ENCODE data around the gene ZNF512.
A peak's percentile ranks its signal among the peaks of the same experiment; 100 is the strongest.

Gene ZNF512

DNA sequence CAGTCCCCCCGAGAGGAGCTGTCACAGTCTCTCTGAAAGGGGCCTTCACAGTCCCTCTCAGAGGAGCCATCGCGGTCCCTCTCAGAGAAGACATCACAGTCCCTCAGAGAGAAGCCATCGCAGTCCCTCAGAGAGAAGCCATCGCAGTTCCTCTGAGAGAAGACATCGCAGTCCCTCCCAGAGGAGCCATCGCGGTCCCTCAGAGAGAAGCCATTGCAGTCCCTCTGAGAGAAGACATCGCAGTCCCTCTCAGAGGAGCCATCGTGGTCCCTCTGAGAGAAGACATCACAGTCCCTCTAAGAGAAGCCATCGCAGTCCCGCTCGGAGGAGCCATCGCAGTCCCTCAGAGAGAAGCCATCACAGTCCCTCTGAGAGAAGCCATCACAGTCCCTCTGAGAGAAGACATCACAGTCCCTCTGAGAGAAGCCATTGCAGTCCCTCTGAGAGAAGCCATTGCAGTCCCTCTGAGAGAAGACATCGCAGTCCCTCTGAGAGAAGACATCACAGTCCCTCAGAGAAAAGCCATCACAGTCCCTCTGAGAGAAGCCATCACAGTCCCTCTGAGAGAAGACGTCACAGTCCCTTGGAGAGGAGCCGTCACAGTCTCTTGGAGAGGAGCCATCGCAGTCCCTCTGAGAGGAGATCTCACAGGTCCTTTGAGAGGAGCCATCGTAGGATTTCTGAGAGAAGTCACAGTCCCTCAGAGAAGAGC is 1.3 kb upstream of the ZNF512 start:
- H2BK12ac ChIP-seq (ENCODE audit: low read length): no peak overlapping the region
- H4K8ac ChIP-seq (ENCODE audit: low read depth, low read length): no peak overlapping the region
- no peak overlapping the region for H3K23ac ChIP-seq (ENCODE audit: low read depth, low read length, poor library complexity)
- H2BK5ac ChIP-seq (ENCODE audit: low read length): no peak overlapping the region
- no peak overlapping the region for H3K4me2 ChIP-seq (ENCODE audit: insufficient read depth, low read length, poor library complexity, severe bottlenecking)
- no peak overlapping the region for H3K4ac ChIP-seq (ENCODE audit: low read length)
- peaks cover 2 to 4% of the 10 kb centered on the region in 2 donors for H3K4me1 ChIP-seq (ENCODE audit: control insufficient read depth in 2 of 2, insufficient read depth in 1 of 2, low read depth in 1 of 2, low read length in 2 of 2)
- H2AK5ac ChIP-seq (ENCODE audit: low read depth, low read length): no peak overlapping the region
- H2AFZ ChIP-seq (ENCODE audit: low read length): peak overlapping the region; percentile 96
- H3K27ac ChIP-seq (replicated peaks; ENCODE audit: low read length): no peak overlapping the region
- H3K4me3 ChIP-seq (ENCODE audit: low read length in 2 of 2): no peak overlapping the region
- H2BK120ac ChIP-seq (ENCODE audit: low read depth, low read length): no peak overlapping the region
- no peak overlapping the region for H4K91ac ChIP-seq (ENCODE audit: low read depth, low read length, poor library complexity)
- no peaks in the 10 kb centered on the region for H3K36me3 ChIP-seq (replicated peaks in 1 of 2; ENCODE audit: control insufficient read depth in 2 of 2, insufficient read depth in 2 of 2, low read length in 2 of 2)
- no peaks in the 10 kb centered on the region for H3K27me3 ChIP-seq (ENCODE audit: control insufficient read depth in 3 of 3, insufficient read depth in 3 of 3, low read depth in 1 of 3, low read length in 3 of 3)
- peak overlapping the region; percentile 55 for H2BK15ac ChIP-seq (ENCODE audit: low read length)
- no peak overlapping the region for H3K9ac ChIP-seq (ENCODE audit: low read depth, low read length, poor library complexity)
- peaks cover under 1 to 43% of the 10 kb centered on the region in 2 donors for H3K9me3 ChIP-seq (replicated peaks in 1 of 2; ENCODE audit: control insufficient read depth in 2 of 2, insufficient read depth in 1 of 2, low read depth in 1 of 2, low read length in 2 of 2)
- H3K79me1 ChIP-seq (ENCODE audit: low read depth, low read length): peaks cover 5% of the 10 kb centered on the region
- H3K14ac ChIP-seq (ENCODE audit: low read length): no peak overlapping the region
- no peak overlapping the region for H3K18ac ChIP-seq (ENCODE audit: low read length)
- no peak for DNase-seq (ENCODE audit: low spot score)
- WGBS, 2 donors (ENCODE audit: extremely low coverage in 2 of 2, insufficient read length in 2 of 2, insufficient replicate concordance in 1 of 2): no CpG with 5 or more reads among the region's 19 CpGs

DNA sequence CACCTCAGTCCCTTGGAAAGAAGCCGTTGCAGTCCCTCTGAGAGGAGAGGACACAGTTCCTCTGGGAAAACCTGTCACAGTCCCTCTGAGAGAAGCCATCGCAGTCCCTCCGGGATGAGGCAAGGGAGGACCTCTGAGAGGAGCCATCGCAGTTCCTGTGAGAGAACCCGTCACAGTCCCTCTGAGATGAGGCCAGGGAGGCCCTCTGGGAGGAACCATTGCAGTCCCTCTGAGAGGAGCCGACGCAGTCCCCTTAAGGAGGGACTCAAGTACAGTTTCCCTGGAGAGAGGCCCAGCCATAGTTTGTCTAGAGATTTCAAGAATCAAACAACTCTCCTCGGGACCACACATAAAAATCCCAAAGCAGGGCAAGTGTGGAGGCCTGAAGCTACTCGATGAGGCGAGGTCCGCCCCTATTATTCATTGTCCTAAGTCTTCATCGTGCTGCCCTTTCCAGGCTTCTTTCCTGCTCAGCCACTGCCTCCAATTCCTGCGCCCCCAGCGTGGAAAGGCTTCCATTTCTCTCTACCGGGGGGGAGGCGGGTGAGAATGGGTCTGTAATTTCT is 630 bp upstream of the ZNF512 start:
- H3K36me3 ChIP-seq (replicated peaks in 1 of 2; ENCODE audit: control insufficient read depth in 2 of 2, insufficient read depth in 2 of 2, low read length in 2 of 2): no peaks in the 10 kb centered on the region
- H3K27ac ChIP-seq (replicated peaks; ENCODE audit: low read length): peak overlapping the region; percentile 12
- H2AK5ac ChIP-seq (ENCODE audit: low read depth, low read length): peak overlapping the region; percentile 46
- H4K8ac ChIP-seq (ENCODE audit: low read depth, low read length): no peak overlapping the region
- H3K18ac ChIP-seq (ENCODE audit: low read length): peak overlapping the region; percentile 77
- no peak for DNase-seq (ENCODE audit: low spot score)
- H4K91ac ChIP-seq (ENCODE audit: low read depth, low read length, poor library complexity): no peak overlapping the region
- peak overlapping the region; percentile 5 for H3K23ac ChIP-seq (ENCODE audit: low read depth, low read length, poor library complexity)
- H2BK15ac ChIP-seq (ENCODE audit: low read length): no peak overlapping the region
- no peak overlapping the region for H2BK12ac ChIP-seq (ENCODE audit: low read length)
- no peak overlapping the region for H3K4ac ChIP-seq (ENCODE audit: low read length)
- H2BK120ac ChIP-seq (ENCODE audit: low read depth, low read length): no peak overlapping the region
- H3K4me3 ChIP-seq (ENCODE audit: low read length in 2 of 2): peak overlapping the region in 1 of 2 donors; percentile 97
- H2BK5ac ChIP-seq (ENCODE audit: low read length): no peak overlapping the region
- H3K14ac ChIP-seq (ENCODE audit: low read length): no peak overlapping the region
- no peak overlapping the region for H3K9ac ChIP-seq (ENCODE audit: low read depth, low read length, poor library complexity)
- peak overlapping the region; percentile 55 for H3K4me2 ChIP-seq (ENCODE audit: insufficient read depth, low read length, poor library complexity, severe bottlenecking)
- peaks cover 2 to 4% of the 10 kb centered on the region in 2 donors for H3K4me1 ChIP-seq (ENCODE audit: control insufficient read depth in 2 of 2, insufficient read depth in 1 of 2, low read depth in 1 of 2, low read length in 2 of 2)
- H3K9me3 ChIP-seq (replicated peaks in 1 of 2; ENCODE audit: control insufficient read depth in 2 of 2, insufficient read depth in 1 of 2, low read depth in 1 of 2, low read length in 2 of 2): peaks cover 0 to 38% of the 10 kb centered on the region in 2 donors
- H3K79me1 ChIP-seq (ENCODE audit: low read depth, low read length): peaks cover 5% of the 10 kb centered on the region
- H2AFZ ChIP-seq (ENCODE audit: low read length): peak overlapping the region; percentile 96
- H3K27me3 ChIP-seq (ENCODE audit: control insufficient read depth in 3 of 3, insufficient read depth in 3 of 3, low read depth in 1 of 3, low read length in 3 of 3): no peaks in the 10 kb centered on the region
- no CpG with 5 or more reads among the region's 16 CpGs for WGBS, 2 donors (ENCODE audit: extremely low coverage in 2 of 2, insufficient read length in 2 of 2, insufficient replicate concordance in 1 of 2)

DNA sequence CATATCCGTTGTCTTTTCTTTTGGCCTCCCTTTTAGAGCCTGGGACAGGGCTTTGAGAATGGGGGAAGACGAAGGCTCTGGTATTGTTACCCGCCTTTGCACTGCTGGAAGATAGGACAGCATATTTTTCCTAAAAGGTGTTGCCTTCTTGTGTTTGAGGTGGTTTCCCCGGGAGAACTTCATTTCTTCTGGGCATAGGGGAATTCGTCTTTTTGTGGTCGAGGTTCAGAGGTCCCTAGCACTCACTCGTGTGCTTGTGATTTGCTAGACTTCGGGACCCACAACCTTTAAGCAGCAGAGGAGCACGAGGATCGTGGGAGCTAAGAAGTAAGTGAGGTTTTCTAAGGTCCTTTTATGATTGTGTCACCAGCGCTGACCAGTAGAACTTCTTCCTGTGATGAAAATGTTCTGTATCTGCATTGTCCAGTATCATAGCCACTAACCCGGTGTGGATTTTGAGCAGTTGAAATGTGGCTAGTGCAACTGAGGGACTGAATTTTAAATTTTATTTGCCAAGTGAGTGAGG is 611 bp downstream of the ZNF512 start:
- peak overlapping the region; percentile 96 for H2AFZ ChIP-seq (ENCODE audit: low read length)
- H2BK12ac ChIP-seq (ENCODE audit: low read length): no peak overlapping the region
- H3K4me2 ChIP-seq (ENCODE audit: insufficient read depth, low read length, poor library complexity, severe bottlenecking): peak overlapping the region; percentile 59
- peaks cover 0 to 32% of the 10 kb centered on the region in 2 donors for H3K9me3 ChIP-seq (replicated peaks in 1 of 2; ENCODE audit: control insufficient read depth in 2 of 2, insufficient read depth in 1 of 2, low read depth in 1 of 2, low read length in 2 of 2)
- H2BK15ac ChIP-seq (ENCODE audit: low read length): no peak overlapping the region
- no peak overlapping the region for H3K23ac ChIP-seq (ENCODE audit: low read depth, low read length, poor library complexity)
- no peak overlapping the region for H3K4ac ChIP-seq (ENCODE audit: low read length)
- H3K14ac ChIP-seq (ENCODE audit: low read length): no peak overlapping the region
- peaks cover 5% of the 10 kb centered on the region for H3K79me1 ChIP-seq (ENCODE audit: low read depth, low read length)
- no peak overlapping the region for H4K91ac ChIP-seq (ENCODE audit: low read depth, low read length, poor library complexity)
- H3K27me3 ChIP-seq (ENCODE audit: control insufficient read depth in 3 of 3, insufficient read depth in 3 of 3, low read depth in 1 of 3, low read length in 3 of 3): no peaks in the 10 kb centered on the region
- peaks cover 2 to 4% of the 10 kb centered on the region in 2 donors for H3K4me1 ChIP-seq (ENCODE audit: control insufficient read depth in 2 of 2, insufficient read depth in 1 of 2, low read depth in 1 of 2, low read length in 2 of 2)
- peak overlapping the region; percentile 88 to 97 for H3K4me3 ChIP-seq (ENCODE audit: low read length in 2 of 2)
- WGBS, 2 donors (ENCODE audit: extremely low coverage in 2 of 2, insufficient read length in 2 of 2, insufficient replicate concordance in 1 of 2): no CpG with 5 or more reads among the region's 12 CpGs
- H2BK5ac ChIP-seq (ENCODE audit: low read length): no peak overlapping the region
- no peak overlapping the region for H2AK5ac ChIP-seq (ENCODE audit: low read depth, low read length)
- H3K27ac ChIP-seq (replicated peaks; ENCODE audit: low read length): no peak overlapping the region
- no peak overlapping the region for H2BK120ac ChIP-seq (ENCODE audit: low read depth, low read length)
- H3K18ac ChIP-seq (ENCODE audit: low read length): no peak overlapping the region
- H4K8ac ChIP-seq (ENCODE audit: low read depth, low read length): no peak overlapping the region
- DNase-seq (ENCODE audit: low spot score): no peak
- H3K9ac ChIP-seq (ENCODE audit: low read depth, low read length, poor library complexity): peak overlapping the region; percentile 71
- H3K36me3 ChIP-seq (replicated peaks in 1 of 2; ENCODE audit: control insufficient read depth in 2 of 2, insufficient read depth in 2 of 2, low read length in 2 of 2): no peaks in the 10 kb centered on the region

DNA sequence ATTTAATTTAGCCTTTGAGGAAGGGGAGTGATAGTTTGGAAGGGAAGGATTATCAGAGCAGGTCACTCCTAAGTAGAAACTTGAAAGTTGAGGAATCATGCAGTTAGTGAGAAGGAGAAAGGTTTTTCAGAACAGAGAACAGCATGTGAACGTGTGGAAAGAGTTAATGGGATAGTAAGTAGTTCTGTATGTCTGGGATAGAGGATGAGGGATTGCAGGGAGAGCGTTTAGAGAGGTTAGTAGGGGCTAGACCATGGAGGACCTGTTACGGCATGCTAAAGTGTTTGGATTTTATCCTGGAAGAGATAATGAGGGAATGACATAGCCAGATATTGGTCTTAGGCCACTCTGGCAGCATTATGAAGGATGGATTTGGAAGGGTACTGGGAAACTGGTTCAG is 1.8 kb downstream of the ZNF512 start:
- Histone ChIP-seq H3K4ac (ENCODE audit: low read length) (no peak overlapping the region), H3K4me2 (ENCODE audit: insufficient read depth, low read length, poor library complexity, severe bottlenecking) (no peak overlapping the region), H3K14ac (ENCODE audit: low read length) (no peak overlapping the region), H3K27me3 (ENCODE audit: control insufficient read depth in 3 of 3, insufficient read depth in 3 of 3, low read depth in 1 of 3, low read length in 3 of 3) (no peaks in the 10 kb centered on the region), H3K36me3 (replicated peaks in 1 of 2; ENCODE audit: control insufficient read depth in 2 of 2, insufficient read depth in 2 of 2, low read length in 2 of 2) (no peaks in the 10 kb centered on the region), H3K18ac (ENCODE audit: low read length) (no peak overlapping the region), H3K79me1 (ENCODE audit: low read depth, low read length) (peaks cover 5% of the 10 kb centered on the region), H2BK5ac (ENCODE audit: low read length) (no peak overlapping the region), H2AK5ac (ENCODE audit: low read depth, low read length) (no peak overlapping the region), H3K23ac (ENCODE audit: low read depth, low read length, poor library complexity) (no peak overlapping the region), H3K9ac (ENCODE audit: low read depth, low read length, poor library complexity) (no peak overlapping the region), H3K4me1 (ENCODE audit: control insufficient read depth in 2 of 2, insufficient read depth in 1 of 2, low read depth in 1 of 2, low read length in 2 of 2) (peaks cover 2 to 4% of the 10 kb centered on the region in 2 donors), H3K9me3 (replicated peaks in 1 of 2; ENCODE audit: control insufficient read depth in 2 of 2, insufficient read depth in 1 of 2, low read depth in 1 of 2, low read length in 2 of 2) (peaks cover 0 to 33% of the 10 kb centered on the region in 2 donors), H3K27ac (replicated peaks; ENCODE audit: low read length) (no peak overlapping the region), H2BK12ac (ENCODE audit: low read length) (no peak overlapping the region), H3K4me3 (ENCODE audit: low read length in 2 of 2) (peak overlapping the region in 1 of 2 donors; percentile 97), H2BK120ac (ENCODE audit: low read depth, low read length) (no peak overlapping the region), H2AFZ (ENCODE audit: low read length) (no peak overlapping the region), H4K91ac (ENCODE audit: low read depth, low read length, poor library complexity) (no peak overlapping the region), H2BK15ac (ENCODE audit: low read length) (no peak overlapping the region), H4K8ac (ENCODE audit: low read depth, low read length) (no peak overlapping the region)
- WGBS, 2 donors (ENCODE audit: extremely low coverage in 2 of 2, insufficient read length in 2 of 2, insufficient replicate concordance in 1 of 2): no CpG with 5 or more reads among the region's 3 CpGs
- no peak for DNase-seq (ENCODE audit: low spot score)
